A673 (cell line): ENCODE measurements around the gene POC5. TPM values are rescaled to one million over a fixed set of nuclear protein-coding genes. Genes with fewer than 3 reads are reported as not detected.

Source experiments
- BruUV-seq: library from RNA; stranded (reverse); fragments of 400-500 nt; replicated peaks from 2 replicates; lab custom pipeline; 2021; lab: Mats Ljungman, UMichigan
- CTCF ChIA-PET: fragments of 300-600 bp; sonication (Branson Sonifier 250); formaldehyde crosslinking; loops from one replicate; lab custom pipeline; 2022; ENCODE audit warnings: antibody characterized with exemption; lab: Charles Lee
- POLR2A ChIA-PET: fragments of 300-600 bp; sonication (Branson Sonifier 250); formaldehyde crosslinking; loops from one replicate; lab custom pipeline; 2022; ENCODE audit warnings: antibody characterized with exemption; ENCODE audit not compliant: low non-redundant PET; lab: Charles Lee
- DNase-seq: peaks from one replicate; pipeline ENCODE4 v3.0.0-alpha.2; 2015; ENCODE audit warnings: low spot score
- H3K27ac ChIP-seq: fragments of 200-600 bp; sonication (generic); 2 replicates; pipeline ENCODE4 v1.5.1; 2016; ENCODE audit warnings: mixed run types, low read depth, mild to moderate bottlenecking, mixed read lengths, antibody characterized with exemption, low read length; ENCODE audit not compliant: poor library complexity, severe bottlenecking
- H3K27me3 ChIP-seq: fragments of 200-600 bp; sonication (generic); replicated peaks from 2 replicates; pipeline ENCODE4 v1.6.1; 2017; ENCODE audit warnings: mixed run types, low read depth, mild to moderate bottlenecking, mixed read lengths, antibody characterized with exemption, low read length; ENCODE audit not compliant: insufficient read depth, poor library complexity
- H3K36me3 ChIP-seq: fragments of 200-600 bp; sonication (generic); 2 replicates; pipeline ENCODE4 v1.6.1; 2016; ENCODE audit warnings: mixed run types, mild to moderate bottlenecking, mixed read lengths, antibody characterized with exemption, low read length; ENCODE audit not compliant: insufficient read depth, poor library complexity, severe bottlenecking
- H3K4me1 ChIP-seq: fragments of 200-600 bp; sonication (generic); 2 replicates; pipeline ENCODE4 v1.6.1; 2017; ENCODE audit warnings: mixed run types, mild to moderate bottlenecking, mixed read lengths, antibody characterized with exemption, low read length; ENCODE audit not compliant: insufficient read depth, poor library complexity, severe bottlenecking
- H3K4me3 ChIP-seq: fragments of 200-600 bp; sonication (generic); 2 replicates; pipeline ENCODE4 v1.5.1; 2016; ENCODE audit warnings: low read depth, mixed run types, mild to moderate bottlenecking, mixed read lengths, low read length; ENCODE audit not compliant: poor library complexity, severe bottlenecking
- H3K9me3 ChIP-seq: fragments of 200-600 bp; sonication (generic); 2 replicates; pipeline ENCODE4 v1.6.1; 2016; ENCODE audit warnings: mixed run types, low read depth, mild to moderate bottlenecking, mixed read lengths, antibody characterized with exemption, low read length; ENCODE audit not compliant: poor library complexity, severe bottlenecking
- CTCF ChIP-seq: fragments of 300-800, 200-600 bp; sonication (generic); conservative IDR thresholded peaks from 2 replicates; pipeline ENCODE4 v1.5.1; 2017; ENCODE audit warnings: low read depth, mild to moderate bottlenecking, antibody characterized with exemption, low read length, moderate library complexity, mixed read lengths
- EZH2 ChIP-seq: fragments of 200-600 bp; sonication (generic); IDR thresholded peaks from 2 replicates; pipeline ENCODE4 v1.6.1; 2017; ENCODE audit warnings: borderline replicate concordance, low read depth, mild to moderate bottlenecking, mixed read lengths, antibody characterized with exemption, low read length; ENCODE audit not compliant: poor library complexity, severe bottlenecking
- intact Hi-C: fragments of 100-400 bp; cut with micrococcal nuclease; formaldehyde crosslinking; loops from one replicate; pipeline ENCODE4 v1.10.0; 2022; ENCODE audit not compliant: unreplicated experiment
- total RNA-seq: library from RNA; stranded (reverse); gene quantifications from 2 replicates; pipeline ENCODE4 v1.2.3, GENCODE V29; 2021

The POC5 gene
- total RNA-seq, 1 experiment from 2014 or later: 28.5 TPM

DNA sequence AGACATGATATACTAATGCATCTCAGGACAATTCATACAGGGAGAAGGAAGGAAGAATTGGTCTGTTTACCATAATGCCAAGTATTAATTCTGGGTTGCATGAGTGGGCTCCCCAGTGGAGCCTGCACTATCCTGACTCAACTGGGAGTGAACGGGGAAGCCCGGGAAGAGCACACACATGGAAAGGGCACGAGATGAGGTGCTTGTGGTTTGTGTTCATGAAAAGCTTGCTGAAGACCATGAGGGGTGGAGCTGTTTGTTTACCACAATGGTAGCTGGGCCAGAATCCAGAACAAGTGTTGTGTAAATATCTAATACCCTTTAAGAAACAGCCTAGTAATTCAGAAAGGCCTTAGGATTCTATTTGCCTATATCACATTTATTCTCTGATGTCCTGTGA, 44.6 kb downstream of the POC5 start:
- Histone ChIP-seq H3K9me3 (no peaks in the 10 kb centered on the region), H3K27ac (no peak overlapping the region), H3K27me3 (no peaks in the 10 kb centered on the region), H3K36me3 (no peaks in the 10 kb centered on the region), H3K4me1 (no peaks in the 10 kb centered on the region), H3K4me3 (no peak overlapping the region)
- ChIA-PET CTCF (no interaction called here), POLR2A (no interaction called here)
- intact Hi-C loops: no loop called here
- TF ChIP-seq EZH2 (no peak), CTCF (no peak)
- no TSS peak for BruUV-seq
- no peak for DNase-seq

DNA sequence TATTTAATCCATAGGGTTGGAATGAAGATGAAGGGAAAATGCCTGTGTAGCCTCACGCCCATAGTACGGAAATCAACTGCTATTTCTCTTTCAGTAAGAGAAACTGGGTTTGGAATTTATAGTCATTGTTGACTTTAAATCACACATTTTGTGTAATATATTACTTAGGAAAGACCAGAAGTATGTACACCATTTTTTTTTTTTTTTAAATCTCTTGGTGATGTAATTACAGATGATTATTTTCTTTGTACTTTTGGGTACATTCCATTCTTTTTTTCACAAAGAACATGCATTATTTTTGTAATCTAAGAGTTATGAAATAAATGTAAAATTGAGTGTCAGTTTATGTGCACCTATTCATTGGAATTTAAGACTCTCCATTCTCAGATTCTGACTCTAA, 45.7 kb downstream of the POC5 start:
- CTCF ChIA-PET: no interaction called here
- no peak for DNase-seq
- TF ChIP-seq EZH2: no peak
- TF ChIP-seq CTCF: no peak
- POLR2A ChIA-PET: no interaction called here
- H3K27ac ChIP-seq: no peak overlapping the region
- no peaks in the 10 kb centered on the region for H3K36me3 ChIP-seq
- intact Hi-C loops: no loop called here
- H3K4me1 ChIP-seq: no peaks in the 10 kb centered on the region
- no peaks in the 10 kb centered on the region for H3K27me3 ChIP-seq
- H3K9me3 ChIP-seq: no peaks in the 10 kb centered on the region
- no TSS peak for BruUV-seq
- H3K4me3 ChIP-seq: no peak overlapping the region

- Histone ChIP-seq H3K9me3 (no peaks in the 10 kb centered on the region), H3K27ac (no peak overlapping the region), H3K27me3 (no peaks in the 10 kb centered on the region), H3K4me1 (no peaks in the 10 kb centered on the region), H3K4me3 (no peak overlapping the region), H3K36me3 (no peaks in the 10 kb centered on the region)
- intact Hi-C loops: no loop called here
- ChIA-PET CTCF (no interaction called here), POLR2A (no interaction called here)
- TF ChIP-seq EZH2 (no peak), CTCF (no peak)
- no peak for DNase-seq
- no TSS peak for BruUV-seq
These were observed 46.7 kb downstream of the POC5 start for GRCh38 chr5:75670577-75670976.
